A204.1 (cell line): ENCODE results near the gene ZNF552.
A peak's percentile ranks its signal among the peaks of the same experiment; 100 is the strongest.

Experiments
- FAIRE-seq: peaks from 2 replicates; lab custom pipeline; 2012; peaks lifted over from hg19 to GRCh38; lab: Jason Lieb, UNC

ZNF552 gene

DNA sequence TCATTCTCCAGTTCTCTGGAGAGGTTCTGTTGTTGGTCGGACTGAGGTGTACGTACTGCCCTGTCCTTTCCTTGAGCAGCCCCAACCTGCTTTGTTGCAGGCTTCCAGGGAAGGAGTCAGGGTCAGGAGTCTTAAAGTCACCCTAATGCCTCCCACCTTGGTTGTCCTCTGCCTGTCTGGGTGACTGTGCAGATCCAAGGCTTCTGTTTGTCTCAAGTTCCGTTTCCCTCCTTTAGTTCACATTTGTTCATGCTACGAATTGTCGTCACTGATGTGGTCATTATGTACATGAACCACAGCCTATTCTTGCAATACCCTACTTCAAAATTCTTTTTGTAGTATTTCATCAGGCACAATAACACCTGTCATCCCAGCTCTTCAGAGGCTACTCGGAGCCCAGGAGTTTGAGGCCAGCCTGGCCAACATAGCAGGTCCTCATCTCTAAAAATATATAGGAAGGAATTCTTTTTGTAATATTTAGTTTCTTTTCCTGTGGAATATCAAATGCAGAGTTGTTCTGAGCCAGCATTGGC lies 37.9 kb downstream of the ZNF552 start:
- FAIRE-seq = no peak

DNA sequence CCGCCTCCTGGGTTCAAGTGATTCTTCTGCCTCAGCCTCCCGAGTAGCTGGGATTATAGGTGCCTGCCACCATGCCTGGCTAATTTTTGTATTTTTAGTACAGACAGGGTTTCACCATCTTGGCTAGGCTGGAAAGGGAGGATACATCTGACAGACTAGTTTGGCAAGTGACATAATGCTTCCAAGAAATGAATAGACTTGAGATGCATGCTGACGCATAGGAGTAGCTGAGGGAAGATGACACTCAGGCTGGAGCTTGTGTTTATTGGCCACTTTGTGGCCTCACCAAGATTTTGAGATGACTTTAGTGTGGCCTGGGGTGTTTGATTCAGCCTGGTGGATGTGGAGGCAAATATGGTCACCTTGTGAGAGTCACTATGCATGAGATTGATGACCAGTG lies 41.2 kb downstream of the ZNF552 start:
- no peak for FAIRE-seq

DNA sequence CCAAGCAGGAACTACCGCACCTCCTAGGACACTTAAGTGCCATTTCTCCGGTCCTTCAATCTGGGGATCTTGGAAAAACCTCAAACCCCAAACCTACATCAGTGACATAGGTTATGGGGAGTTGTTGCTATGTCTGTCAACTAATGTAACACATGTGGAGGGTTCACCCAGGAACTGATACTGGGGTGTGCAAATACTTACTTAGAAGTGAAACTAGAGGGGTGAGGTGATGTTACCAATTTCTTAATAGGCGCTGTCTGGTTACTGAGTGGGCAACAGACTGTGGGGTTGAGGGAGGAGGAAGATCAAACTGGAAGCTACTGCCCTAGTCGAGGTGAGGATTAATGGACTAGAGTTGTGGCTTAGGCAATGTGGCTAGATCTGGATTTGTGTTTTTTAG lies 43.3 kb downstream of the ZNF552 start:
- FAIRE-seq = no peak

DNA sequence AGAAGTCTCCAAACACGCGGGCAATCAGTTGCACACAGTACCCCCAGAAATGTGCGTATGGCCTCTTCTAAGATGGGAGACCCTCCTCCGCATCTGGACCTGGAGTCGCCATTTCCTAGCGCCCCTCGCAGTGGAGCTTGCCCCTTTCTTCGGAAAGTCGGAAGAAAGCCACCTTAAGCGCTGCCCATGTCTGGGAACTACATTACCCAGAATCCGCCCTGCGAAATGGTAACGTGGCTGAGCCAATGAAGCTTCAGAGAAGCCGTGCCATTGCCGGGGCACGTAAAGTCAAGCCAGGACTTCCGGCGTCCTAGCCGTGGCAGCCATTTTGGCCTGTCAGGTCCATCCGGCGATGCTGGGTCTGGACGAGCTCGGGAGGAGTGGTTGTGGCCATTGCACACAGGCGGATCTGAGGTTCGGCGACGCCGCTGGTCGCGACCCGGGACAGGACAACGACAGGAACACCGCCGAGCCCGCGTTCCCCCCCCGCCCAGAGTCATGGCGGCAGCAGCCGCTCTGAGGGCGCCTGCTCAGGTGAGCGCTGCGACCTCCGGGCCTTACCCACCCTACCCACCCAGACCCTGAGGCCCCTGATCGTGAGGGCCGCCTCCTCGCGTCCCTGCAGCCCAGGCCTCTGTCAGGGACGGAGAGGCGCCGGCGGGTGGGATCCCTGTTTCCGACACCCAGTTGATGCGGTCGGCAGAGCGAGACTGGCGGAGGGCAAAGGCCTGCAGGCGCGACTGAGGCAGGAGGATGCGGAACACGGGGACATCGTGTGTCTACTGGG lies 45.2 kb downstream of the ZNF552 start, which contains the start of gene ZNF586:
TSS of gene ZNF586 (plus strand) at position 332 of the 787 bp plus-strand sequence. CDS start at position 499, 167 bp downstream.
- FAIRE-seq = peak; percentile 92

DNA sequence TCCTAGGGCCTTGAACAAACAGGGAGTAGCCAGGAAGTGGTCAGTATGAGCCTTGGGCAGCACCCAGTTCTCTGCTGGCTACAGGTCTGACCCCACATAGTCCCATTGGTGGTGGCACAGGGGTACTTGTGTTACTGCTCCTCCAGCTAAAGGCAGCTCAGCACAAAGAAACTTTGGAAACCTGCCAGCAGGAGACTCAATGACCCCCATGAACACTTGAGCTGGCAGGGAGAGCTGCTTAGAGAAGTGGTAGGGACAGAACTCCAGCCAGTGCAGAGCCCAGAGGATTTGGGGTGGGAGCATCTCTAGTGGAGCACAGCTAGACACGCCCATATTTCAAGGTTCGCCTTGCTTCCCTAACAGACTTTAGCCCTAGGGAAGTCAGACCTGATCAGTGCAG lies 55.6 kb downstream of the ZNF552 start:
- FAIRE-seq = no peak

DNA sequence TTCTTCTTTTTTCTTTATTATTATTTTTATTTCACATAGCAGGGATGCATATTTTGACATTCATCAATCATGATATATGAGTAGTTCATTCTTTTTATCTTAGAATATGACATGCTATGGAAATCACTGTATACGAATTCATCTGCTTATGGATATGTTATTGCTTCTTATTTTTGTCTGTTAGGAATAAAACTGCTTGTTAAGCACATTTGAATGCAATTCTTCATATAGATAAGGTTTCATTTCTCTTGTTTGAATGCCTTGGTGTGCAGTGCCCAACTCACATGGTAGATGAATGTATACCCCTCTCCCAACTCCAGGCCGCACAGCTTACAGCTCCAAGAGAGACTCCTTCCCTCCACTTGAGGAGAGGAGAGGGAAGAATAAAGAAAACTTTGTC lies 56.8 kb downstream of the ZNF552 start:
- no peak for FAIRE-seq
